ENCODE data around the gene ELF3.
A peak's percentile ranks its signal among the peaks of the same experiment; 100 is the strongest.
"Not testable (repeated sequence)": the region's sequence is repeated elsewhere in the genome, so short reads cannot be mapped to it uniquely, and the experiment has no call there.

The ELF3 gene

GRCh38 chr1:202018468-202019234 lies 8.3 kb downstream of the ELF3 start:
- Histone ChIP-seq H3K4me3 (ENCODE audit: low read depth, low read length) (no peak overlapping the region), H3K36me3 (peaks cover 35% of the 10 kb centered on the region), H3K27me3 (ENCODE audit: insufficient read depth, low read depth, severe bottlenecking) (no peaks in the 10 kb centered on the region), H3K9me3 (ENCODE audit: severe bottlenecking) (no peaks in the 10 kb centered on the region), H3K27ac (peak overlapping the region; percentile 65)
- DNase-seq, result peak; percentile 83
- TF ChIP-seq CTCF (IDR thresholded peaks at IDR 0.05; ENCODE audit: low read depth, low read length), result no peak

GRCh38 chr1:202019235-202019558 lies 8.8 kb downstream of the ELF3 start:
- peak; percentile 58 for DNase-seq
- Histone ChIP-seq H3K36me3 (peaks cover 30% of the 10 kb centered on the region), H3K27ac (peak overlapping the region; percentile 65)
- H3K4me3 ChIP-seq (ENCODE audit: low read depth, low read length); H3K27me3 ChIP-seq (ENCODE audit: insufficient read depth, low read depth, severe bottlenecking); H3K9me3 ChIP-seq (ENCODE audit: severe bottlenecking): not testable (repeated sequence)

GRCh38 chr1:202023001-202023433 lies 12.6 kb downstream of the ELF3 start:
- no peaks in the 10 kb centered on the region for H3K9me3 ChIP-seq (ENCODE audit: severe bottlenecking)
- no peaks in the 10 kb centered on the region for H3K36me3 ChIP-seq
- no peaks in the 10 kb centered on the region for H3K27me3 ChIP-seq (ENCODE audit: insufficient read depth, low read depth, severe bottlenecking)
- no peak overlapping the region for H3K27ac ChIP-seq
- DNase-seq, result peak; percentile 57
- H3K4me3 ChIP-seq (ENCODE audit: low read depth, low read length), result no peak overlapping the region
- TF ChIP-seq CTCF (IDR thresholded peaks at IDR 0.05; ENCODE audit: low read depth, low read length), result no peak

GRCh38 chr1:202029171-202029665 lies 18.8 kb downstream of the ELF3 start:
- Histone ChIP-seq H3K27me3 (ENCODE audit: insufficient read depth, low read depth, severe bottlenecking) (no peaks in the 10 kb centered on the region), H3K27ac (no peak overlapping the region), H3K36me3 (no peaks in the 10 kb centered on the region), H3K9me3 (ENCODE audit: severe bottlenecking) (no peaks in the 10 kb centered on the region), H3K4me3 (ENCODE audit: low read depth, low read length) (no peak overlapping the region)
- TF ChIP-seq CTCF (IDR thresholded peaks at IDR 0.05; ENCODE audit: low read depth, low read length), result no peak
- DNase-seq, result no peak

- Histone ChIP-seq H3K36me3 (no peaks in the 10 kb centered on the region), H3K4me3 (ENCODE audit: low read depth, low read length) (no peak overlapping the region), H3K9me3 (ENCODE audit: severe bottlenecking) (no peaks in the 10 kb centered on the region), H3K27ac (no peak overlapping the region), H3K27me3 (ENCODE audit: insufficient read depth, low read depth, severe bottlenecking) (no peaks in the 10 kb centered on the region)
- DNase-seq, result no peak
- TF ChIP-seq CTCF (IDR thresholded peaks at IDR 0.05; ENCODE audit: low read depth, low read length), result no peak
Observed at GRCh38 chr1:202029727-202030126, 19.3 kb downstream of the ELF3 start.

GRCh38 chr1:202031796-202032195 lies 21.4 kb downstream of the ELF3 start:
- no peaks in the 10 kb centered on the region for H3K36me3 ChIP-seq
- H3K4me3 ChIP-seq (ENCODE audit: low read depth, low read length), result no peak overlapping the region
- DNase-seq, result no peak
- no peaks in the 10 kb centered on the region for H3K9me3 ChIP-seq (ENCODE audit: severe bottlenecking)
- TF ChIP-seq CTCF (IDR thresholded peaks at IDR 0.05; ENCODE audit: low read depth, low read length), result no peak
- H3K27ac ChIP-seq, result no peak overlapping the region
- H3K27me3 ChIP-seq (ENCODE audit: insufficient read depth, low read depth, severe bottlenecking), result no peaks in the 10 kb centered on the region

Data from WERI-Rb-1 (cell line).